HepG2 (cell line): ENCODE results near the gene HOXA7. TPM values are rescaled to one million over a fixed set of nuclear protein-coding genes. Genes with fewer than 3 reads are reported as not detected.

Experiments
- ATAC-seq: fragments of 200-7000 bp; cut with Tn5 transposase; 3 replicates; pipeline ENCODE4 v1.9.1; 2020; ENCODE audit warnings: mild to moderate bottlenecking, moderate library complexity
- BruUV-seq: library from RNA; stranded (reverse); fragments of 400-500 nt; replicated peaks from 2 replicates; lab custom pipeline; 2021; lab: Mats Ljungman, UMichigan
- CTCF ChIA-PET: fragments of 300-600 bp; formaldehyde crosslinking; extraction: SDS; loops from one replicate; lab custom pipeline; 2021; ENCODE audit warnings: low total read pairs, inconsistent platforms, low intra/inter-chr PET ratio; lab: Yijun Ruan, JAX
- POLR2A ChIA-PET: fragments of 350-600 bp; sonication (Branson Sonifier 250); formaldehyde crosslinking; loops from one replicate; lab custom pipeline; 2020; ENCODE audit warnings: antibody characterized with exemption, inconsistent platforms; lab: Yijun Ruan, JAX
- DNase-seq: peaks from one replicate; pipeline ENCODE4 v3.0.0-alpha.2; 2015; ENCODE audit warnings: low spot score
- FAIRE-seq: peaks from 3 replicates; lab custom pipeline; 2011; peaks lifted over from hg19 to GRCh38; lab: Jason Lieb, UNC
- H2AFZ ChIP-seq: one replicate; pipeline ENCODE4 v1.6.1; 2011; ENCODE audit warnings: low read length, inconsistent platforms
- H3K27ac ChIP-seq: fragments of 300-600 bp; 3 replicates; pipeline ENCODE4 v1.8.0; 2011; ENCODE audit warnings: mixed run types, mild to moderate bottlenecking, mixed read lengths, low read length, inconsistent platforms; ENCODE audit not compliant: insufficient read depth; ENCODE audit errors: extremely low read length
- H3K27me3 ChIP-seq, 2 experiments: fragments of 200-600 bp in 1 of 2; 2 replicates in 1 of 2; 3 replicates in 1 of 2; pipeline versions ENCODE4 v1.6.0 to v1.8.0; 2011; ENCODE audit warnings: low read length in 2 of 2, mild to moderate bottlenecking in 2 of 2, moderate library complexity in 2 of 2, inconsistent platforms in 1 of 2; ENCODE audit not compliant: insufficient read depth in 2 of 2, control insufficient read depth in 1 of 2
- H3K36me3 ChIP-seq, 2 experiments: fragments of 200-600 bp in 1 of 2; replicated peaks in 1 of 2; 2 replicates in 1 of 2; 3 replicates in 1 of 2; pipeline versions ENCODE4 v1.5.1 to v1.8.0; 2011; ENCODE audit warnings: low read length in 2 of 2, inconsistent platforms in 1 of 2; ENCODE audit not compliant: insufficient read depth in 2 of 2, control insufficient read depth in 1 of 2
- H3K4me1 ChIP-seq: 2 replicates; pipeline ENCODE4 v1.5.1; 2012; ENCODE audit warnings: low read length, inconsistent platforms; ENCODE audit not compliant: insufficient read depth
- H3K4me2 ChIP-seq: 2 replicates; pipeline ENCODE4 v1.6.0; 2011; ENCODE audit warnings: low read depth, low read length, inconsistent platforms
- H3K4me3 ChIP-seq, 3 experiments: fragments of 200-600 bp in 1 of 3; sonication (generic), shearing (Covaris generic) in 1 of 3; replicated peaks in 1 of 3; 2 replicates each; pipeline ENCODE4 v1.5.1; 2011 to 2016; ENCODE audit warnings: low read length in 3 of 3, inconsistent platforms in 2 of 3, low read depth in 2 of 3, mild to moderate bottlenecking in 2 of 3, control low read depth in 1 of 3, mixed read lengths in 1 of 3; ENCODE audit not compliant: insufficient read depth in 1 of 3
- H3K79me2 ChIP-seq: one replicate; pipeline ENCODE4 v1.6.1; 2011; ENCODE audit warnings: low read length, inconsistent platforms; ENCODE audit not compliant: insufficient read depth
- H3K9ac ChIP-seq: 2 replicates; pipeline ENCODE4 v1.6.0; 2011; ENCODE audit warnings: mild to moderate bottlenecking, low read depth, low read length, inconsistent platforms; ENCODE audit not compliant: insufficient read depth
- H3K9me3 ChIP-seq: 2 replicates; pipeline ENCODE4 v1.5.1; 2012; ENCODE audit warnings: mild to moderate bottlenecking, low read length
- H4K20me1 ChIP-seq: 2 replicates; pipeline ENCODE4 v1.6.0; 2011; ENCODE audit warnings: inconsistent platforms, mild to moderate bottlenecking, low read length, moderate library complexity; ENCODE audit not compliant: insufficient read depth
- FOXP1 ChIP-seq, 2 experiments: fragments of 450-650 bp in 1 of 2; IDR thresholded peaks; 2 replicates each; pipeline ENCODE4 v1.6.1; 2017 to 2018; ENCODE audit warnings: antibody characterized with exemption in 1 of 2
- MIER2 ChIP-seq: IDR thresholded peaks from 2 replicates; pipeline ENCODE4 v1.6.1; 2016; ENCODE audit warnings: missing biosample characterization, missing genetic modification reagents
- MXD4 ChIP-seq: IDR thresholded peaks from 2 replicates; pipeline ENCODE4 v1.6.1; 2016; ENCODE audit warnings: mild to moderate bottlenecking, missing biosample characterization, missing genetic modification reagents
- TFDP1 ChIP-seq: IDR thresholded peaks from 2 replicates; pipeline ENCODE4 v1.6.1; 2016; ENCODE audit warnings: missing compliant biosample characterization, missing genetic modification reagents, borderline replicate concordance
- ZFP36L2 ChIP-seq: sonication (generic); formaldehyde crosslinking; IDR thresholded peaks from 2 replicates; pipeline ENCODE4 v1.4.0; 2020; ENCODE audit warnings: missing genetic modification reagents
- ZNF225 ChIP-seq: sonication (generic); formaldehyde crosslinking; IDR thresholded peaks from 2 replicates; pipeline ENCODE4 v1.4.0; 2020; ENCODE audit warnings: mild to moderate bottlenecking, missing genetic modification reagents
- ZNF720 ChIP-seq: sonication (generic); formaldehyde crosslinking; IDR thresholded peaks from 2 replicates; pipeline ENCODE4 v1.4.0; 2020; ENCODE audit warnings: missing genetic modification reagents
- WGBS: methylation state at CpG from one replicate; pipeline ENCODE4 v1.1.6; 2017; ENCODE audit warnings: low lambda C conversion rate; 5-methylcytosine and 5-hydroxymethylcytosine counted together
- in situ Hi-C: cut with HindIII; loops from 2 replicates; pipeline ENCODE4 v1.10.0; 2017; ENCODE audit warnings: low pct_unique_long_range_greater_than_20kb; ENCODE audit not compliant: extremely low pct_ligation_motif_present
- intact Hi-C: fragments of 100-400 bp; cut with micrococcal nuclease; formaldehyde crosslinking; loops from one replicate; pipeline ENCODE4 v1.10.0; 2022; ENCODE audit not compliant: unreplicated experiment
- polyA plus RNA-seq, 8 experiments: library from polyadenylated mRNA; depleted of rRNA in 3 of 8; stranded (reverse) in 7 of 8; unstranded in 1 of 8; fragments of >200 nt; fragmentation: Illumina TruSeq in 4 of 8; extraction: Trizol in 4 of 8; gene quantifications; 2 replicates each; pipeline versions ENCODE4 v1.2.1 to v1.2.3, GENCODE V29; 2011 to 2016; ENCODE audit warnings: low read depth in 4 of 8, missing spikeins in 1 of 8, mixed read lengths in 1 of 8; ENCODE audit not compliant: insufficient read depth in 1 of 8
- total RNA-seq, 5 experiments: library from RNA; depleted of rRNA; stranded (reverse); fragments of >200 nt; fragmentation: Illumina TruSeq; extraction: Trizol; gene quantifications; 2 replicates each; pipeline ENCODE4 v1.2.3, GENCODE V29; 2016; ENCODE audit warnings: low read depth in 1 of 5

Gene HOXA7
- total and polyA plus RNA-seq, 2 of the 13 experiments (the other 11 are each of a cell fraction or from before 2014, with no cell fraction given) = 0.05 TPM; not detected in 1

- Histone ChIP-seq H3K4me3 (peak within 1 kb of the TSS; percentile 16 to 51 (median 16); a peak in 3 of 6 replicates), H3K27ac (no peak within 1 kb of the TSS)
- in situ Hi-C loops = loop anchor here (25.0 kb wide), 1 partner anchor 1087 kb away; no protein-coding TSS in a partner anchor
These were observed 17.7 kb upstream of the HOXA7 start, which contains the start of gene HOXA10 for GRCh38 chr7:27173956-27174873. TSS of gene HOXA10 (minus strand) at chr7:27174320. CDS start at chr7:27174306, 14 bp downstream.

More at GRCh38 chr7:27173956-27174873, 17.7 kb upstream of the HOXA7 start, which contains the start of gene HOXA10:
- Histone ChIP-seq H3K9ac (no peak within 1 kb of the TSS), H3K4me1 (peaks cover 20% of the 10 kb centered on the region), H3K9me3 (no peaks in the 10 kb centered on the region), H4K20me1 (no peaks in the 10 kb centered on the region), H2AFZ (no peak within 1 kb of the TSS), H3K36me3 (no peaks in the 10 kb centered on the region), H3K79me2 (no peaks in the 10 kb centered on the region), H3K27me3 (peaks cover 0 to 69% of the 10 kb centered on the region in 2 experiments), H3K4me2 (peak within 1 kb of the TSS; percentile 58)
- DNase-seq (no peak), FAIRE-seq (no peak), ATAC-seq (no peak)
- ChIA-PET CTCF (no interaction called here), POLR2A (interaction anchor here (0.6 kb wide), 1 partner anchor 11 kb away, joined by 3 read pairs; the partner anchor contains the start of gene HOXA11)
- 90% methylated on average over 50 of the region's 82 CpGs for WGBS
- intact Hi-C loops = no loop called here
- BruUV-seq = no TSS peak
- TF ChIP-seq ZNF720 (CRISPR knock-in tag) (no peak), TFDP1 (CRISPR knock-in tag) (no peak), ZNF225 (CRISPR knock-in tag) (no peak), ZFP36L2 (CRISPR knock-in tag) (no peak), FOXP1 (IDR thresholded peaks at IDR 0.05) (no peak), FOXP1 (CRISPR knock-in tag; IDR thresholded peaks at IDR 0.05) (no peak), MXD4 (CRISPR knock-in tag) (no peak), MIER2 (CRISPR knock-in tag) (no peak)
